NCI-H1092 treated with DMSO at 0.1 percent for 48 hours (cell line): ENCODE results near the gene MINDY4B.

Source experiments
- DNase-seq: peaks from one replicate; lab custom pipeline; 2025; lab: John Stamatoyannopoulos, UW

Gene MINDY4B

DNA sequence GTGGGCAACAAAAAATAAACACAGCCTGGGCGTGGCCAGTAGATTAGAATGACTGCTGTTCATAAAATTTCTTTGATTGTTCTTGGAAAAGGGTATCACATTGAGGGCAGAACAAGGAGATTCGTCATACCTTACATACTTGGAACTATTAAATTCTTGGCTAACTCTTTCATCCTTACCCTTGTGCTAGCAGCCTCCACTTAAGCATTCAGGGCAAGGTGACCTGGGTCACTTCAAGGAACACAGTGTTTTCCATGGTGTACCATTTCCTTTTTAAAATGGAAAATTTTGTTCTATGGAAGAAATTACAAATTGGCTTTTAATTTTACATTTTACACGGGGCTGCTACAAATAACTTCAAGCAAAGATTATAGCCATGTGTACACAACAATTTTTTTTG, 60.8 kb downstream of the MINDY4B start:
- no peak for DNase-seq

DNA sequence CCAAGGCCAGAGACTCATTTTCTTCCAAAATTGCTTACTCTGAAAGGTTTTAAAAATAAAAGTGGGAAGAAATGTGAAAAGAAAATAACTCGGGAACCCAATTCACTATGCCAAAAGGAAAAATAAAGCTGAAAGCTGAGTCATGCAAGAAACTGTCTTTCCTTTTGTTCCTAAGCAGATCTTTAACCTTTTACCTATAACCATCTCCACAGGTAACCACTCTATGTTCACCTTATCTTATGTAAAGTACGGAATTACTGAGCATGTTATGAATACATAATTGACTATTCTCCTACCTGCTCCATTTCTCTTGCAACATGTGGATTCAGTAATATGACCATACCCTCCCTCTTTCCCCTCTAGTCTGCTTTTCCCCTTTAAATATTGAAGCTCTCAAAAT, 62.0 kb downstream of the MINDY4B start:
- no peak for DNase-seq

DNA sequence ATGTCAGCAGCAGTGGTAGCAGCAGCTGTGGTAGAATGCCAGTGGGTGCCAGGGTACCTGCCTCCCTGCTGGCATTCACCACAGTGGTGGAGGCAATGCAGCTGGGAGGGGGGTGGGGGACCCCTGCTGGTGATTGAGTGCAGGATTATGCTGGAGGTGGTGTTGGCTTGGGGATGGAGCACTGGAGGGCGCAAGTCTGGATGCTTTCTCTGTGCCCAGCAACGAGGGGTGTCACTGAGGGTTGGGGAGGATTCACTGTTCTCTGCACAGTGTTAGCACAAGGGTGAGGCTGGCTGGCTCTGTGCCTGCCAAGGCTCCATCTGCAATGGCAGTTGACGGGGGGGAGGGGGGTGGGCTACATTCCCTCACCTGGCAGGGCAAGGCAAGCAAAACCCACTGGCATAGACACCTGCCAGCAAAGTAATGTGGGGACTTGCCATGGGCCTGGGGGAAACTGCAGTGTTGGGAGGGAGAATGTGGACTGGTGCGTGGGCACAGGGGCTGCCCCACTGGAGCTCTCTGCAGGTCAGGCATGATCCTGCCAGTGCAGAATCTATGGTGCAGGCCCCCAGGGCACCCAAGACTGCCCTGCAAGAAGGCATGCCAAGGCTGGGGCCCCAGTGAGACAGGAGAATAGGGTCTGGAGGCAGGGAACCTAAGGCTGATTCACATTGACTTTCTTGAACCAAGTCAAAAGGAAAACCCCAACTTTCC, 64.3 kb downstream of the MINDY4B start:
- DNase-seq = no peak

DNA sequence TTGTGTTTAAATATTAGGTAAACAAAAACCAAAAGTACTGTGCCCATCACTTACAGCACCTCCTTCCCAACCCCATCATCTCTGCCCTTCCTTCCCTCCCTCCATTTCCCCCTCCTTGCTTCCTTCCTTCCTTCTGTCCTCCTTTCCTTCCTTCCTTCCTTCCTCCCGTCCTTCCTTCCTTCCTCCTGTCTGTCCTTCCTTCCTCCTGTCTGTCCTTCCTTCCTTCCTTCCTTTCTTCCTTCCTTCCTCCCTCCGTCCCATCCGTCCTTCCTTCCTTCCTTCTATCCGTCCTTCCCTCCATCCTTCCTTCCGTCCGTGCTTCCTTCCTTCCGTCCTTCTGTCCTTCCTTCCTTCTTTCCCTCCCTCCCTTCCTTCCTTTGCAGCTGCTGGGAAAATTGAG, 74.5 kb downstream of the MINDY4B start:
- DNase-seq = no peak

DNA sequence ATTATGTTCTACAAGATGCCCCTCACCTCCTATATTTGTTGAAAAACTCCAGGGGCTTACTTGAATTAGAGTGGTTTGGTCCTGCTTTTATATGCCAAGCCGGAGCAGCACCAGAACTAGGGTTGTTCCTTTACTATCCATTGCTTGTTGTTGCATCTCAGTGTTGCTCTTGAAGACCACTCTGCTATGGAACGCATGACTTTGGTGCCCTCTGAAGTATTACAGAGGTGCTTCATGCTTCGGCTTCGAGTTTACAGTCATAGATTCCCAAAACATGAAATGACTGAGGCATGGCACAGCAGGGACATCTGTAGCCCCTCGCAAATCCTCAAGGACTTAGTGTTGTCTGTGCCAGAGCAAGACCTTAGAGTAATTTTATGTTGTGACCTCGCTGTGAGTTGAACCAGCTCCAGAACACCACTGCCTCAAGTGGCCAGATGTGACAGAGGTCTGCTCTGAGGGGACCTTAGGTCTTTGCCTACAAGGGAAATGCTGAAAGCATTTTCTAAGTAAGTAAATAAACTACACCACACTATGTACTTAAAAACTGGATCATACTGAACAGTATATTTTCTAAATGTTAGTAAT, 75.1 kb downstream of the MINDY4B start:
- DNase-seq = no peak

DNA sequence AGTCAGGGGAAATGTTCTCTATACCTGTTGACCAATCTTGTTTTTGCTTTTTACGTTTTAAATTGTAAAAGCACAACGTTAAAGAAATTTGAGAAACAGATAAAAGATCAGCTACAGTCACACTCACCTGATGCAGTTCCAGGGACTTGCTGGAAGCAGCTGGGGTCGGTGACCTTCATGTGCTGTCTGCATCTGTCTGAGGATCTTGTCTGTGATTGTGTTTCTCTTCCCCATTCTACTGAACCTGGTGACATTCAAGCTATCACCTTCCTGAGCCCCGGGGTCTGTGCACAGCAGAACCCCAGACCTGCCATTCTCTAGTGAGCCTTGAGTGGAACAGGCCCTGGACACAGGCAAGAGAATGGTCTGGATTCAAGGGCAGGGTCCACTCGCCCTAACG, 75.8 kb downstream of the MINDY4B start:
- no peak for DNase-seq

DNA sequence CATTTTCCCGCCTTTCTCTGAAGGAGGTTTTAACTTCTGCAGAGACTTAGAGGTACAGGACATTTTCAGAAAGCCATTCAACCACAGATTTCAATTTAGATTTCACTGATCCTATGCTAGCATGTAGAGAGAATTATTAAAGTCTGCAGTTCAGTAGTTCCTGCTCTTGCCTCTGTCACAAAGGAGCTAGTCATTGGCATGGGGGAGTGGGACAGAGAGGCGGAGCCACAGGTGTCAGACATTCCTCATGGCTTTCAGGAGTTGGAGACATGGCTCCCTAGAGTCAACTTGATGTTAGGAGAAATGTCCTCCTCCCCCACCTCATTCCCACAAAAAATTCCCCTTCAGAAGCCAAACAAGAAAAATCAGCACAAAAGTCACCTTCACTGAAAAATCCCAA, 76.2 kb downstream of the MINDY4B start:
- DNase-seq = no peak

DNA sequence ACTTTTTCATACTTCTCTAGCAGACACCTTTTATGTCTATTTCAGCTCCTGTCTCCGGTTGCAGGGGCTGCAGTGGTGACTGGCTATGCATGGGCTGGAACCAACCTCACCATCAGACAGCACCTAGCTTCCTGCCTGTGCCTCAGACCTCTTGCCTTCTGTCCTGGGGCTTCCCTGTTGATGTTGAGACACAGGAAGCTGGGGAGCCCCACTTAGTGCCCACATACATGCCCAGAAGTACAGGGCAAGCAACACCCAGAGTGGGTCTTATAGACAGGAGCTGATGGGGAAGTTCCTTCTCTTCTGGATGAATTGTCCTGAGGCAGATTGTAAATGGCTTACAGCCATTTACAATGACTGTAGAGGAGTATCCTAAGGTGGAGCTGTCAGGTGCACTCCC, 77.0 kb downstream of the MINDY4B start:
- DNase-seq = no peak

DNA sequence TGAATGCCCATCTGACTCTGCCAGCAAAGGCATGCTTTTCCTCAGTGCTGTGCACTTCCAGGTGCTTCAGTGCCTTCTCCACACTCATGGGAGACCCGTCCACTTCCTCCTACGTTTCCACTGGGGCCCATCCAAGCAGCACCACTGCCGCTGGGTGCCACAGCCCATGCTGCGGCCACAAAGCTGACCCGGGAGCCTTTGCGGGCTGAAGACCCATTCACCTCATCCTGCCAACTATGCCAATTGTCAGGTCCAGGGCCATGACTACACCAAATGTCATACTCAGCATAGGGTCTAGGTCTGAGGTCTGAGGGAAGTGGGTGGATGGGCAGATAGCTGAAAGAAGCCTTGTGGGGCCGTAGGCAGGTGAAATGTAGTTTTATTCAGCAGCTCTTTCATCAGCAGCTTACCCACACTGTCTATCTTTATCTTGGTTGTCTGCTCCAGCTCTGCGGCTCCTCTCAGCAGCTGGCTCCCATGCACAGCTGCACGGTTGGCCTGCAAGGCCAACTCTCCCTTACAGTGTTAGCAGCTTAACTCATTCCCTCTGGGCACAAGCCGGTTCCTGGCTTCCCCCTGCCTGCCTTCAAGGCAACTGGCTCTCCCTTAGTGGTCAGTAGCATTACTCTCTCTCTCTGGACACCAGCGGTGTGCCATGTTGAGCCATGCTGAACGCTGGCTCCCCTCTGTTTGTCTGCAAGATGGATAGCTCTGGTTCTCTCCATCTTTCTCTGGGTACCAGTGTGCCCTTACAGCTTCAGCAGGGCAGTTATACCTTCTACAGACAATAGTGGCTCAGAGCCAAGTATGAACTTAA, 78.6 kb downstream of the MINDY4B start:
- DNase-seq = no peak

DNA sequence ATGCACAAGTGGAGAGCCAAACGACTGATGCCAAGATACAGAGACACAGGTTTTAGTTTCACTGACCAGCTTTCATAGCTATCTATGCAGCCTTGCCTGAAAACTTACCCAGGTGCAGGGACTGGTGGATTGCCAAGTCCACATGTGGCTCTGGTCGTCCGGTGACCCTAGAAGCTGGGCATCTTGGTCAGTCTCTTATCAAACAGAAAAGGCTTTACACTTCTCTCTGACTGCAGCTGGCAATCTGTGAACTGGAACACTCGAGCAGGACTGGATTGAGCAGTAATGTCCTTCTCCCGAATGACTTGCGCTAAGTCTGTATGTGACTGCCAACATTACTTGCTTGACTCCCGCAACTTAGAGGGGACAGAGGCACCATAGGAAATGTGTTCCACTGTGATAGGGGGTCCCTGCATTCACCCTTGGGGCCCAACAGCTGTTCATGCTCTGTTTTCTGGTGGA, 79.3 kb downstream of the MINDY4B start:
- no peak for DNase-seq

DNA sequence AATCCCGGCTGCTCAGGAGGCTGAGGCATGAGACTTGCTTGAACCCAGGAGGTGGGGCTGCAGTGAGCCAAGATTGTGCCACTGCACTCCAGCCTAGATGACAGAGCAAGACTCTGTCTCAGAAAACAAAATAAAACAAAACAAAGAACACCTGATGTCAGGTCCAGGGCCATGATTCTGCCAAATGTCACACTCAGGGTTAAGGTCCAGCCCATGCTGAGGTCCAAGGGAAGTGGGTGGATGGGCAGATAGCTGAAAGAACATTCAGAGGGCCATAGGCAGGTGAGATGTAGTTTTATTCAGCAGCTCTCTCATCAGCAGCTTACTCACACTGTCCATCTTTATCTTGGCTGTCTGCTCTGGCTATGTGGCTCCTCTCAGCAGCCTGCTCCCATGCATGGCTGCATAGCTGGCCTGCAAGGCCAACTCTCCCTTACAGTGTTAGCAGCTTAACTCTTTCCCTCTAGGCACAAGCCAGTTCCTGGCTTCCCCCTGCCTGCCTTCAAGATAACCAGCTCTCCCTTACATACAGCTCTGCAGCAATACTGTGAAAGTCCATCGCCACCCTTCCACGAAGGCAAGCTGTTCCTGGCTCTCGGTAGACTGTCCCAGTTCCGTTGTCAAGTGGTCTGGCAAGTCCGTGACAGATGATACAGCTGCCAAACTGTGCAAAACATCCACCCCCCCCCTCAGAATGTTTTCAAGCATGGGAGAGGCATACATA, 79.9 kb downstream of the MINDY4B start:
- no peak for DNase-seq

DNA sequence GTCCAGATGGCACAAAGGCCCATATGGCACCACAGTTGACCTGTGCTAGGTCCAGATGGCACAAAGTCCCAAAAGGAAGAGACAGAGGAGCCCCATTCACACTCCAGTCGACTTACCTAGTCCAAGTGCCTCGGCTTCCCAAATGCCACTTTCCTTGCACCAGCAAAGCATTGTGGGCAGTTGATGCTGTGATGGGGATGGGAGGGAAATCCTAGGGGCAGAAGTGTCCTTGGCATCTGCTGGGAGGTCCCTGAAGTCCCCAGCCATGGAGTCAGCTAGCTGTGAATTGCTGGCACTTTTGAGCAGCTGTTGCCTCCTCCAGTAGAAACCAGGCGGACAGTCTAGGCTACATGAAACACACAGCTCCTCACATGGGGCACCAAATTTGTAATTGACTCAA, 82.0 kb downstream of the MINDY4B start:
- DNase-seq = no peak

DNA sequence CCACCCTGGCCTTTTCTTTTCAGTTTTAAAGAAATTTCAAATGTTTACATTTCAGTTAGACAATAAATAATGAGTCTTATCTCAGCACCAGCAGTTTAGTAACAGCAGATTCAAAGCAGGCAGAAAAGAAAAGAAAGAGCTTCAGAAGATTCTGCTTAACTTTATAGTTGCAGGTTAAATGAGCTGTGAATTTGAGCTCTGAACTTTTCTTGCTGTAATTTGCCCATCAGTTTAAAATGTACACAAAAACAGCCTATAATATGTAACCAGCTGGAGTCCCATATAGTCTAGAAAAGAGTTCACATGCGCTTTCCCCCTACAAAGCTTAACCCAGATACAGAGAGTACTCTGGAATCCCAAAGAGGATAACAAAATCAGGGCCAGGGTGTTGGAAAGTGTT, 82.6 kb downstream of the MINDY4B start:
- no peak for DNase-seq
